K562 (cell line): ENCODE results near the gene DLST. TPM values are rescaled to one million over a fixed set of nuclear protein-coding genes. Genes with fewer than 3 reads are reported as not detected.

Experiments
- ATAC-seq: fragments of 200-7000 bp; cut with Tn5 transposase; 3 replicates; pipeline ENCODE4 v1.9.1; 2020; ENCODE audit warnings: moderate library complexity
- BruUV-seq: library from RNA; stranded (reverse); fragments of 400-500 nt; replicated peaks from 2 replicates; lab custom pipeline; 2021; lab: Mats Ljungman, UMichigan
- CTCF ChIA-PET: fragments of 300-600 bp; formaldehyde crosslinking; extraction: SDS; loops from one replicate; lab custom pipeline; 2021; ENCODE audit warnings: low intra/inter-chr PET ratio; lab: Yijun Ruan, JAX
- POLR2A ChIA-PET: fragments of 300-600, 350-650 bp; sonication (Branson Sonifier 250); formaldehyde crosslinking; extraction: SDS; loops from one replicate; lab custom pipeline; 2021; ENCODE audit warnings: antibody characterized with exemption, inconsistent platforms; lab: Yijun Ruan, JAX
- DNase-seq, 4 experiments: peaks; one replicate each; pipeline versions ENCODE4 v3.0.0 to v3.0.0-alpha.2; 2011 to 2018; ENCODE audit warnings: low spot score in 3 of 4, mixed read lengths in 3 of 4; ENCODE audit errors: extremely low read depth in 1 of 4
- FAIRE-seq: peaks from 2 replicates; lab custom pipeline; 2011; peaks lifted over from hg19 to GRCh38; lab: Jason Lieb, UNC
- H2AFZ ChIP-seq: 2 replicates; pipeline ENCODE4 v1.6.0; 2011; ENCODE audit warnings: low read depth, low read length, control low read depth, inconsistent platforms
- H3K27ac ChIP-seq: fragments of 200-600 bp; 3 replicates; pipeline ENCODE4 v1.8.0; 2011; ENCODE audit warnings: low read depth, mild to moderate bottlenecking, control low read depth, inconsistent platforms, low read length, moderate library complexity, mixed read lengths; ENCODE audit errors: extremely low read depth
- H3K27me3 ChIP-seq, 2 experiments: fragments of 300-600 bp in 1 of 2; 2 replicates in 1 of 2; 3 replicates in 1 of 2; pipeline versions ENCODE4 v1.6.0 to v1.8.0; 2011; ENCODE audit warnings: inconsistent platforms in 2 of 2, low read length in 2 of 2, mild to moderate bottlenecking in 1 of 2, mixed read lengths in 1 of 2, moderate library complexity in 1 of 2; ENCODE audit not compliant: control insufficient read depth in 2 of 2, insufficient read depth in 2 of 2
- H3K36me3 ChIP-seq: fragments of 300-600 bp; 3 replicates; pipeline ENCODE4 v1.8.0; 2011; ENCODE audit warnings: mild to moderate bottlenecking, low read length, inconsistent platforms; ENCODE audit not compliant: control insufficient read depth, insufficient read depth
- H3K4me1 ChIP-seq, 2 experiments: fragments of 200-600 bp in 1 of 2; replicated peaks in 1 of 2; 2 replicates in 1 of 2; 3 replicates in 1 of 2; pipeline versions ENCODE4 v1.5.1 to v1.8.0; 2011; ENCODE audit warnings: inconsistent platforms in 2 of 2, low read length in 2 of 2, mild to moderate bottlenecking in 1 of 2, mixed read lengths in 1 of 2, moderate library complexity in 1 of 2; ENCODE audit not compliant: control insufficient read depth in 2 of 2, insufficient read depth in 2 of 2
- H3K4me2 ChIP-seq: 2 replicates; pipeline ENCODE4 v1.6.1; 2011; ENCODE audit warnings: low read length, control low read depth, inconsistent platforms, mixed read lengths; ENCODE audit not compliant: insufficient read depth
- H3K4me3 ChIP-seq: fragments of 200-600 bp; sonication (generic), shearing (Covaris generic); 2 replicates; pipeline ENCODE4 v1.5.1; 2016; ENCODE audit warnings: control low read depth, inconsistent platforms
- H3K79me2 ChIP-seq: fragments of 200-600 bp; 3 replicates; pipeline ENCODE4 v1.8.0; 2011; ENCODE audit warnings: low read length, inconsistent platforms; ENCODE audit not compliant: control insufficient read depth, insufficient read depth
- H3K9ac ChIP-seq, 2 experiments: 2 replicates each; pipeline versions ENCODE4 v1.6.0 to v1.6.1; 2011; ENCODE audit warnings: low read depth in 2 of 2, low read length in 2 of 2, control low read depth in 1 of 2, inconsistent platforms in 1 of 2, mild to moderate bottlenecking in 1 of 2, mixed read lengths in 1 of 2; ENCODE audit not compliant: insufficient read depth in 1 of 2
- H3K9me1 ChIP-seq: one replicate; pipeline ENCODE4 v1.6.0; 2011; ENCODE audit warnings: inconsistent platforms, mild to moderate bottlenecking, low read length, moderate library complexity; ENCODE audit not compliant: control insufficient read depth, insufficient read depth
- H3K9me3 ChIP-seq: replicated peaks from 2 replicates; pipeline ENCODE4 v1.5.1; 2011; ENCODE audit warnings: low read depth, low read length, inconsistent platforms; ENCODE audit not compliant: control insufficient read depth, insufficient read depth
- H4K20me1 ChIP-seq: replicated peaks from 2 replicates; pipeline ENCODE4 v1.6.1; 2011; ENCODE audit warnings: low read length, inconsistent platforms, mixed read lengths; ENCODE audit not compliant: control insufficient read depth, insufficient read depth
- ARID4B ChIP-seq: sonication (generic); formaldehyde crosslinking; IDR thresholded peaks from 2 replicates; pipeline ENCODE4 v1.8.0; 2022; ENCODE audit warnings: mild to moderate bottlenecking, missing genetic modification reagents
- ATF2 ChIP-seq: sonication (generic); formaldehyde crosslinking; IDR thresholded peaks from 2 replicates; pipeline ENCODE4 v1.8.1; 2022; ENCODE audit warnings: missing genetic modification reagents
- CAMTA2 ChIP-seq: fragments of 250-450 bp; sonication (Bioruptor Pico); conservative IDR thresholded peaks from 2 replicates; pipeline ENCODE4 v1.5.1; 2022
- GTF2A2 ChIP-seq: IDR thresholded peaks from 2 replicates; pipeline ENCODE4 v1.6.1; 2016; ENCODE audit warnings: mild to moderate bottlenecking, missing genetic modification characterization, missing compliant biosample characterization
- GTF2F1 ChIP-seq: IDR thresholded peaks from 2 replicates; pipeline ENCODE4 v1.6.1; 2011; ENCODE audit warnings: low read depth, low read length, improper control_type of control experiment
- HIVEP1 ChIP-seq: fragments of 250-450 bp; sonication (Bioruptor Pico); IDR thresholded peaks from 2 replicates; pipeline ENCODE4 v1.4.0; 2020; ENCODE audit warnings: mild to moderate bottlenecking
- NFIC ChIP-seq: fragments of 450-650 bp; IDR thresholded peaks from 2 replicates; pipeline ENCODE4 v1.6.1; 2017; ENCODE audit warnings: mild to moderate bottlenecking, inconsistent platforms
- PCBP2 ChIP-seq: fragments of 200-400 bp; formaldehyde crosslinking; IDR thresholded peaks from 2 replicates; pipeline ENCODE4 v1.6.1; 2018; ENCODE audit warnings: low read length, low read depth, mild to moderate bottlenecking, moderate library complexity; ENCODE audit not compliant: poor library complexity, severe bottlenecking
- PHF21A ChIP-seq: fragments of 450-650 bp; IDR thresholded peaks from 2 replicates; pipeline ENCODE4 v1.6.1; 2017; ENCODE audit warnings: low read depth, borderline replicate concordance
- RNF2 ChIP-seq: sonication (generic); IDR thresholded peaks from 2 replicates; pipeline ENCODE4 v1.6.1; 2016
- SMAD1 ChIP-seq: fragments of 150-350 bp; IDR thresholded peaks from 2 replicates; pipeline ENCODE4 v1.6.1; 2014; ENCODE audit warnings: low read length, low read depth; ENCODE audit not compliant: partially characterized antibody
- SNIP1 ChIP-seq: fragments of 450-650 bp; IDR thresholded peaks from 2 replicates; pipeline ENCODE4 v1.7.1; 2017; ENCODE audit warnings: low read depth, mild to moderate bottlenecking
- SP1 ChIP-seq: sonication (generic); formaldehyde crosslinking; IDR thresholded peaks from 2 replicates; pipeline ENCODE4 v1.8.1; 2022; ENCODE audit warnings: mild to moderate bottlenecking, missing genetic modification reagents
- ZNF134 ChIP-seq: fragments of 250-450 bp; sonication (Bioruptor Pico); conservative IDR thresholded peaks from 2 replicates; pipeline ENCODE4 v1.4.0; 2020
- ZNF655 ChIP-seq: fragments of 250-450 bp; sonication (Bioruptor Pico); IDR thresholded peaks from 2 replicates; pipeline ENCODE4 v1.5.0; 2021
- ZNF766 ChIP-seq: fragments of 200-800 bp; sonication (Bioruptor generic); conservative IDR thresholded peaks from 2 replicates; pipeline ENCODE4 v1.6.1; 2016; ENCODE audit warnings: missing genetic modification characterization, missing compliant biosample characterization
- WGBS: fragments of 100-300 bp; shearing (Covaris generic); methylation state at CpG from one replicate; pipeline ENCODE4 v1.1.6; 2016; ENCODE audit warnings: low coverage, mixed read lengths; ENCODE audit not compliant: insufficient coverage; ENCODE audit errors: missing lambda C conversion rate; 5-methylcytosine and 5-hydroxymethylcytosine counted together
- in situ Hi-C: fragments of 300-500 bp; cut with MboI; formaldehyde crosslinking; loops from 4 replicates; pipeline ENCODE4 v1.15.0; 2018; ENCODE audit warnings: inconsistent platforms, mixed read lengths
- intact Hi-C: fragments of 100-400 bp; cut with micrococcal nuclease; formaldehyde crosslinking; loops from 2 replicates; pipeline ENCODE4 v1.14.2; 2022
- polyA plus RNA-seq, 8 experiments: library from polyadenylated mRNA; depleted of rRNA in 4 of 8; stranded (reverse) in 5 of 8; unstranded in 3 of 8; fragments of >200 nt; fragmentation: Nextera tagmentation in 2 of 8; fragmentation: Illumina TruSeq in 1 of 8; extraction: Ambion mirVana in 2 of 8; extraction: Trizol in 1 of 8; gene quantifications; 2 replicates each; pipeline versions ENCODE4 v1.2.1 to v1.2.3, GENCODE V29; 2011 to 2014; ENCODE audit warnings: inconsistent platforms in 1 of 8, missing spikeins in 1 of 8
- total RNA-seq, 7 experiments: library from RNA; depleted of rRNA in 6 of 7; stranded (reverse); fragments of >200 nt in 6 of 7; fragmentation: Illumina TruSeq in 2 of 7; extraction: Trizol in 2 of 7; gene quantifications; 2 replicates each; pipeline versions ENCODE4 v1.2.1 to v1.2.3, GENCODE V29; 2011 to 2021; ENCODE audit warnings: low replicate concordance in 1 of 7

The DLST gene
- total and polyA plus RNA-seq, 9 of the 15 experiments (the other 6 are each of a cell fraction or from before 2014, with no cell fraction given), result 3.0 to 73.7 (median 45.4) TPM

GRCh38 chr14:74905595-74906142 lies 24.0 kb downstream of the DLST start:
- POLR2A ChIA-PET, result interaction anchor here (0.6 to 1.7 kb wide), 12 partner anchors 9 to 376 kb away, joined by 3 to 6 read pairs (median 3); partner anchors contain the start of gene RPS6KL1
- 42% methylated on average over 11 of the region's 14 CpGs for WGBS
- H3K9ac ChIP-seq, result no peak overlapping the region; a peak in 1 of 4 replicates
- no peaks in the 10 kb centered on the region for H3K27me3 ChIP-seq
- no peak overlapping the region for H3K4me3 ChIP-seq
- CTCF ChIA-PET, result interaction anchor here (0.9 to 2.8 kb wide), 2 partner anchors 43 to 45 kb away, joined by 3 to 23 read pairs; no protein-coding TSS in a partner anchor
- peaks cover 45% of the 10 kb centered on the region; the same call in 2 of the 3 replicates for H3K36me3 ChIP-seq
- ATAC-seq (peak; percentile 83), DNase-seq (peak; percentile 69 to 74 (median 70)), FAIRE-seq (peak; percentile 90)
- intact Hi-C loops, result loop anchor here (1.0 to 5.0 kb wide), 2 partner anchors 44 to 298 kb away; no protein-coding TSS in a partner anchor
- H2AFZ ChIP-seq, result no peak overlapping the region
- in situ Hi-C loops, result no loop called here
- H3K27ac ChIP-seq, result no peak overlapping the region; the same call in 2 of the 3 replicates
- H4K20me1 ChIP-seq, result no peaks in the 10 kb centered on the region; the same call in 1 of the 2 replicates
- no TSS peak for BruUV-seq
- H3K4me1 ChIP-seq, result peaks cover 10 to 32% of the 10 kb centered on the region in 2 experiments; a peak in 3 of 5 replicates
- H3K4me2 ChIP-seq, result no peak overlapping the region
- no peaks in the 10 kb centered on the region for H3K9me1 ChIP-seq
- no peaks in the 10 kb centered on the region for H3K9me3 ChIP-seq
- H3K79me2 ChIP-seq, result no peaks in the 10 kb centered on the region
- TF ChIP-seq ZNF134 (no peak), CAMTA2 (CRISPR knock-in tag) (no peak), ZNF655 (CRISPR knock-in tag) (no peak), GTF2F1 (no peak), PHF21A (no peak), PCBP2 (no peak), ZNF766 (CRISPR knock-in tag) (no peak), RNF2 (no peak), ATF2 (no peak), SNIP1 (no peak), GTF2A2 (tag) (no peak), SMAD1 (no peak), HIVEP1 (CRISPR knock-in tag) (no peak), SP1 (CRISPR knock-in tag) (0 out of 2 replicates have a peak, but pooled peaks have one; percentile 26), NFIC (peak; percentile 67), ARID4B (no peak)
